Stomach (tissue), 4 donors: ENCODE data around the gene TNNC1.

Experiments
- CTCF ChIP-seq, 7 experiments: fragments of 450-650 bp in 4 of 7; fragments of 200-600 bp in 3 of 7; sonication (generic) in 3 of 7; IDR thresholded peaks; one replicate each; pipeline ENCODE4 v1.5.1; 2016 to 2019; ENCODE audit warnings: antibody characterized with exemption in 7 of 7, control low read depth in 2 of 7, mild to moderate bottlenecking in 1 of 7
- EP300 ChIP-seq: sonication (generic); formaldehyde crosslinking; IDR thresholded peaks from one replicate; pipeline ENCODE4 v1.6.1; 2017; ENCODE audit warnings: antibody characterized with exemption
- POLR2A ChIP-seq, 4 donors: fragments of 450-650 bp; IDR thresholded peaks; one replicate each; pipeline ENCODE4 v1.6.1; 2016; ENCODE audit warnings: antibody characterized with exemption in 4 of 4, control low read depth in 2 of 4, mild to moderate bottlenecking in 1 of 4, moderate library complexity in 1 of 4
- POLR2AphosphoS5 ChIP-seq, 3 donors: sonication (generic); formaldehyde crosslinking; IDR thresholded peaks; one replicate each; pipeline ENCODE4 v1.6.1; 2016; ENCODE audit warnings: antibody characterized with exemption in 3 of 3

DNA sequence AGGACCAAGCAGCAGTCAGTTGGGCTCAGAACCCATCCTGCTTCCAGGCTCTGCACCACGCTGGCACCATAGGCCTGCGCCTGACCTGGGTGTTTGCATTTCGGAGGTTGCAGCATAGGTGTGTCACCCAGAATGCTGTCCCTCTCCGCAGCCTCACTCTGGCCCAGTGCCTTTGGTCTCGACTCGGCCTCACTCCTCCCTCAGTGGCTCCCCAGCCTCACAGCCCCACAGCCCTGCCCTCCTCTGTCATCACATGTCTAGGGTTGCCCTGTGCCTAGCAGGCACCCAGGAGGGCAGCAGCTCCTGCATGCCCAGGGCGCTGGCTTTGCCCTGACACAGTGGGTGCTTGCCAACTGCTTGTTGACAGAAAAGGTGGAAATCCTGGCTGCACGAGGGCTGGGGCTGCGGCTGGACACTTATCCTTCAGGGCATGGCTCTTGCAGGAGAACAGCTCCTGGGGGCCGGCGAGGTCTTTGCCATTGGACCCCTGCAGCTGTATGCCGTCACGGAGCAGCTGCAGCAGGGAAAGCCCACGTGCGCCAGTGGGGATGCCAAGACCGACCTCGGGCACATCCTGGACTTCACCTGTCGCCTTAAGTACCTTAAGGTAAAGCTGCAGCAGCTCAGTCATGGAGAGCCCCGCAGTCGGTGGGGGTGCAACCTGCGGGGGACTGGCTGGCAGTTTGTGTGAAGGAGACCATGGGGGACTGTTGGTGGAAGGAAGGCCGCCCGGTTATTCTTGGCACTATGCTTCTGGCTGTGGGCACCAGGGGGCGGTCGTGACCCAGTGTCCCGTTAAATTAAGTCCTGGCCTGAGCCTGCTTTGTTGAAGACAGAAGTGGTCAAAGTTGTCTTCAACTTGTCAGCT is 17.8 kb upstream of the TNNC1 start:
- no peak for TF ChIP-seq POLR2A (IDR thresholded peaks at IDR 0.05)
- peak in 5 of 7 experiments; percentile 20 to 71 (median 38) for TF ChIP-seq CTCF (IDR thresholded peaks at IDR 0.05)
- no peak for TF ChIP-seq EP300
- TF ChIP-seq POLR2AphosphoS5 (IDR thresholded peaks at IDR 0.05) = no peak
